SK-N-SH treated with all-trans-retinoic acid at 6 μM for 48 hours (cell line): ENCODE data around the gene ANKRD44.

Source experiments
- ATAC-seq: fragments of 200-7000 bp; cut with Tn5 transposase; 3 replicates; pipeline ENCODE4 v1.9.1; 2020; ENCODE audit warnings: mild to moderate bottlenecking, moderate library complexity
- ARNTL ChIP-seq: fragments of 450-650 bp; formaldehyde crosslinking; IDR thresholded peaks from 2 replicates; pipeline ENCODE4 v1.5.0; 2020; ENCODE audit warnings: low read depth, mild to moderate bottlenecking, moderate library complexity, borderline replicate concordance
- BACH2 ChIP-seq: fragments of 250-450 bp; sonication (Bioruptor Pico); IDR thresholded peaks from 2 replicates; pipeline ENCODE4 v1.9.0; 2021; ENCODE audit warnings: mild to moderate bottlenecking, borderline replicate concordance
- CSDC2 ChIP-seq: fragments of 250-450 bp; sonication (Bioruptor Pico); IDR thresholded peaks from 2 replicates; pipeline ENCODE4 v1.5.0; 2020; ENCODE audit warnings: mild to moderate bottlenecking, moderate library complexity
- ESRRG ChIP-seq: fragments of 250-450 bp; sonication (Bioruptor Pico); IDR thresholded peaks from 2 replicates; pipeline ENCODE4 v1.6.1; 2021; ENCODE audit warnings: mild to moderate bottlenecking
- GLIS3 ChIP-seq: fragments of 250-450 bp; sonication (Bioruptor Pico); IDR thresholded peaks from 2 replicates; pipeline ENCODE4 v1.5.0; 2020; ENCODE audit warnings: mild to moderate bottlenecking, moderate library complexity
- ISL1 ChIP-seq: fragments of 250-450 bp; sonication (Bioruptor Pico); IDR thresholded peaks from 2 replicates; pipeline ENCODE4 v2.1.2; 2022; ENCODE audit warnings: mild to moderate bottlenecking, moderate library complexity
- OSR1 ChIP-seq: fragments of 250-450 bp; sonication (Bioruptor Pico); IDR thresholded peaks from 2 replicates; pipeline ENCODE4 v1.8.0; 2022; ENCODE audit warnings: moderate library complexity, mild to moderate bottlenecking, inconsistent platforms
- PPARA ChIP-seq: fragments of 250-450 bp; sonication (Bioruptor Pico); IDR thresholded peaks from 2 replicates; pipeline ENCODE4 v1.5.0; 2020; ENCODE audit warnings: mild to moderate bottlenecking, borderline replicate concordance
- SNAI2 ChIP-seq: fragments of 250-450 bp; sonication (Bioruptor Pico); IDR thresholded peaks from 2 replicates; pipeline ENCODE4 v1.5.0; 2020; ENCODE audit warnings: mild to moderate bottlenecking, moderate library complexity
- TCF4 ChIP-seq: fragments of 250-450 bp; sonication (Bioruptor Pico); IDR thresholded peaks from 2 replicates; pipeline ENCODE4 v1.8.0; 2021; ENCODE audit warnings: mild to moderate bottlenecking, moderate library complexity, borderline replicate concordance
- TOX ChIP-seq: fragments of 250-450 bp; sonication (Bioruptor Pico); IDR thresholded peaks from 2 replicates; pipeline ENCODE4 v1.8.0; 2021; ENCODE audit warnings: mild to moderate bottlenecking, moderate library complexity, borderline replicate concordance
- ZFP3 ChIP-seq: fragments of 250-450 bp; sonication (Bioruptor Pico); IDR thresholded peaks from 2 replicates; pipeline ENCODE4 v1.5.0; 2020; ENCODE audit warnings: mild to moderate bottlenecking, moderate library complexity
- ZFP30 ChIP-seq: fragments of 450-650 bp; formaldehyde crosslinking; IDR thresholded peaks from 2 replicates; pipeline ENCODE4 v1.5.0; 2022; ENCODE audit warnings: mild to moderate bottlenecking, moderate library complexity
- ZNF565 ChIP-seq: fragments of 450-650 bp; formaldehyde crosslinking; conservative IDR thresholded peaks from 2 replicates; pipeline ENCODE4 v1.5.0; 2020; ENCODE audit warnings: low read depth, mild to moderate bottlenecking, moderate library complexity
- ZNF70 ChIP-seq: fragments of 450-650 bp; formaldehyde crosslinking; IDR thresholded peaks from 2 replicates; pipeline ENCODE4 v1.5.0; 2020; ENCODE audit warnings: mild to moderate bottlenecking, moderate library complexity
- ZNF8 ChIP-seq: fragments of 450-650 bp; formaldehyde crosslinking; IDR thresholded peaks from 2 replicates; pipeline ENCODE4 v1.5.0; 2020; ENCODE audit warnings: mild to moderate bottlenecking, moderate library complexity
- TF ChIP-seq, protein P1 (sequence below): fragments of 250-450 bp; sonication (Bioruptor Pico); IDR thresholded peaks from 2 replicates; pipeline ENCODE4 v1.5.1; 2020; ENCODE audit warnings: low read depth, mild to moderate bottlenecking, moderate library complexity
- TF ChIP-seq, protein P2 (sequence below): fragments of 250-450 bp; sonication (Bioruptor Pico); IDR thresholded peaks from 2 replicates; pipeline ENCODE4 v1.5.1; 2021; ENCODE audit warnings: mild to moderate bottlenecking, moderate library complexity
- TF ChIP-seq, protein P3 (sequence below): fragments of 250-450 bp; sonication (Bioruptor Pico); IDR thresholded peaks from 2 replicates; pipeline ENCODE4 v1.8.0; 2020; ENCODE audit warnings: mild to moderate bottlenecking, moderate library complexity, borderline replicate concordance
- TF ChIP-seq, protein P4 (sequence below): fragments of 250-450 bp; sonication (Bioruptor Pico); IDR thresholded peaks from 2 replicates; pipeline ENCODE4 v1.5.0; 2020; ENCODE audit warnings: mild to moderate bottlenecking, moderate library complexity

The ANKRD44 gene

DNA sequence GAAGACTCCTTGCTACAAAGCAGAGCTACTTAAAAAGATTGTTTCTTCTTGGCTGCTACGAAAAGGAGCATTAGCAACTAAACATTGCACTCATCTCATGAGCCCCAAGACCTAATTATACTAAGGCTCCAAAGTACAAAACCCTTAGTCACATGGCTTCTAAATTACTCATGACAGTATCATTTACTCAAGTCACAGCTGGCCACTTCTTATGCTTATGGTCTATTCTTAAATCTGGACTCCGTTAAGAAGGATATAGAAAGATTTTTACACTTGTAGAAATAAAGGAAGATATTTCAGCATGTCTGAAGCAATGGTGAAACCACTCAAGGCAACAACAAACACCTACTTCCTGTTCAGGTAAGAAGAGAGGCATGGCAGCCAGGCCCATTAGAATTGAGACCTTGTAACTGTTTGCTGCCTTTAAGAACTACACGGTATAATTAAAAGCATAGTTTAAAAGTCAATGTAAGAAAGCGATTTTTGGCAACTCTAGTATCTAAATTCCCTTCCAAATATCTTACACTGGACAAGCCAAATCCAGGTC, 12.7 kb downstream of the ANKRD44 start:
- no peak for ATAC-seq

DNA sequence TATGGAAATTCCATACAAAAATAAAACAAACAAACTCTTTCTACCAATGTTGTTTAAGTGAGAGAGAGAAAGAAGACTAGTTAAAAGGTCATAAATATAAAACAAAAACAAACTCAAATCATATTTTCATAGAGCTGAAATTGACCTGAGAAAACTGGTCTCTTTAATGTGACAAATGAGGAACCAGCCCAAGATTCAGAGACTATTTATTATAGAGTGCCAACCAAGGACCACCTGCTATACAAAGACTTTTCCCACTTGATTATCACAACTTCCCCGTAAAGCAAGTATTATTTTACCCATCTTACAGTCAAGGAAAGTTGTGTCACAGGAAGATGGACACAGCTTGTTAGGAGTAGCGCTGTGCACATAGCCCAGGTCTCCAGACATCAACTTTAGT, 13.3 kb downstream of the ANKRD44 start:
- no peak for TF ChIP-seq ZNF8 (CRISPR knock-in tag)
- no peak for TF ChIP-seq SNAI2 (CRISPR knock-in tag)
- TF ChIP-seq ZFP30: no peak
- no peak for TF ChIP-seq PPARA (CRISPR knock-in tag)
- TF ChIP-seq CSDC2: no peak
- TF ChIP-seq OSR1: no peak
- TF ChIP-seq GLIS3 (CRISPR knock-in tag): no peak
- TF ChIP-seq, protein P1, sequence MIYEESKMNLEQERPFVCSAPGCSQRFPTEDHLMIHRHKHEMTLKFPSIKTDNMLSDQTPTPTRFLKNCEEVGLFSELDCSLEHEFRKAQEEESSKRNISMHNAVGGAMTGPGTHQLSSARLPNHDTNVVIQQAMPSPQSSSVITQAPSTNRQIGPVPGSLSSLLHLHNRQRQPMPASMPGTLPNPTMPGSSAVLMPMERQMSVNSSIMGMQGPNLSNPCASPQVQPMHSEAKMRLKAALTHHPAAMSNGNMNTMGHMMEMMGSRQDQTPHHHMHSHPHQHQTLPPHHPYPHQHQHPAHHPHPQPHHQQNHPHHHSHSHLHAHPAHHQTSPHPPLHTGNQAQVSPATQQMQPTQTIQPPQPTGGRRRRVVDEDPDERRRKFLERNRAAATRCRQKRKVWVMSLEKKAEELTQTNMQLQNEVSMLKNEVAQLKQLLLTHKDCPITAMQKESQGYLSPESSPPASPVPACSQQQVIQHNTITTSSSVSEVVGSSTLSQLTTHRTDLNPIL (CRISPR knock-in tag): no peak
- TF ChIP-seq TOX (CRISPR knock-in tag): no peak
- TF ChIP-seq, protein P2, sequence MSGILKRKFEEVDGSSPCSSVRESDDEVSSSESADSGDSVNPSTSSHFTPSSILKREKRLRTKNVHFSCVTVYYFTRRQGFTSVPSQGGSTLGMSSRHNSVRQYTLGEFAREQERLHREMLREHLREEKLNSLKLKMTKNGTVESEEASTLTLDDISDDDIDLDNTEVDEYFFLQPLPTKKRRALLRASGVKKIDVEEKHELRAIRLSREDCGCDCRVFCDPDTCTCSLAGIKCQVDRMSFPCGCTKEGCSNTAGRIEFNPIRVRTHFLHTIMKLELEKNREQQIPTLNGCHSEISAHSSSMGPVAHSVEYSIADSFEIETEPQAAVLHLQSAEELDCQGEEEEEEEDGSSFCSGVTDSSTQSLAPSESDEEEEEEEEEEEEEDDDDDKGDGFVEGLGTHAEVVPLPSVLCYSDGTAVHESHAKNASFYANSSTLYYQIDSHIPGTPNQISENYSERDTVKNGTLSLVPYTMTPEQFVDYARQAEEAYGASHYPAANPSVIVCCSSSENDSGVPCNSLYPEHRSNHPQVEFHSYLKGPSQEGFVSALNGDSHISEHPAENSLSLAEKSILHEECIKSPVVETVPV (CRISPR knock-in tag): no peak
- no peak for TF ChIP-seq BACH2 (CRISPR knock-in tag)
- no peak for TF ChIP-seq ZFP3 (CRISPR knock-in tag)
- ATAC-seq: no peak

More for the DNA sequence above, 12.7 kb downstream of the ANKRD44 start:
- TF ChIP-seq ARNTL (CRISPR knock-in tag) (no peak), ISL1 (CRISPR knock-in tag) (no peak), ZNF565 (CRISPR knock-in tag) (no peak), ZFP30 (no peak)

DNA sequence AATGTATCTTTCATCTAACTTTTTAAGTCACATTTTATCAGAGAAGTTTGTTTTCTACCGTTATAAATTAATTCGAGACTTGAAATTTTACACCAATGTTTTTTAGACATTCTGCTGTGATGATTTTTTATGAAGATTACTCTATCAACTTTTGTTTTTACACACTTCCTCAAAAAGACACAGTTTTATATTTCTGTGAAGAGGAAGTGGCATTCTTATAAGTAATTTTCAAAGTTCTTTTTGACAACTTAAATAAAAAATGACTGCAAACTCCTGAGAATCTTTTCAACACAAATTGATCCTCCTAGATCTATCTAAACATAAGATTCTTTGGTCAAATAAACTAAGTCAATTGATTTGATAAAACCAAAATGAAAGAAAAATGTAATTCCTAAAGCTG, 13.7 kb downstream of the ANKRD44 start:
- ATAC-seq: no peak
- TF ChIP-seq ZFP30: no peak
- TF ChIP-seq TOX (CRISPR knock-in tag): no peak
- TF ChIP-seq, protein P3, sequence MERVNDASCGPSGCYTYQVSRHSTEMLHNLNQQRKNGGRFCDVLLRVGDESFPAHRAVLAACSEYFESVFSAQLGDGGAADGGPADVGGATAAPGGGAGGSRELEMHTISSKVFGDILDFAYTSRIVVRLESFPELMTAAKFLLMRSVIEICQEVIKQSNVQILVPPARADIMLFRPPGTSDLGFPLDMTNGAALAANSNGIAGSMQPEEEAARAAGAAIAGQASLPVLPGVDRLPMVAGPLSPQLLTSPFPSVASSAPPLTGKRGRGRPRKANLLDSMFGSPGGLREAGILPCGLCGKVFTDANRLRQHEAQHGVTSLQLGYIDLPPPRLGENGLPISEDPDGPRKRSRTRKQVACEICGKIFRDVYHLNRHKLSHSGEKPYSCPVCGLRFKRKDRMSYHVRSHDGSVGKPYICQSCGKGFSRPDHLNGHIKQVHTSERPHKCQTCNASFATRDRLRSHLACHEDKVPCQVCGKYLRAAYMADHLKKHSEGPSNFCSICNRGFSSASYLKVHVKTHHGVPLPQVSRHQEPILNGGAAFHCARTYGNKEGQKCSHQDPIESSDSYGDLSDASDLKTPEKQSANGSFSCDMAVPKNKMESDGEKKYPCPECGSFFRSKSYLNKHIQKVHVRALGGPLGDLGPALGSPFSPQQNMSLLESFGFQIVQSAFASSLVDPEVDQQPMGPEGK (CRISPR knock-in tag): no peak
- TF ChIP-seq, protein P1 (CRISPR knock-in tag): no peak
- no peak for TF ChIP-seq ZFP3 (CRISPR knock-in tag)
- no peak for TF ChIP-seq ZNF8 (CRISPR knock-in tag)
- no peak for TF ChIP-seq ZNF70 (CRISPR knock-in tag)
- TF ChIP-seq, all 23 proteins: peak for 0

DNA sequence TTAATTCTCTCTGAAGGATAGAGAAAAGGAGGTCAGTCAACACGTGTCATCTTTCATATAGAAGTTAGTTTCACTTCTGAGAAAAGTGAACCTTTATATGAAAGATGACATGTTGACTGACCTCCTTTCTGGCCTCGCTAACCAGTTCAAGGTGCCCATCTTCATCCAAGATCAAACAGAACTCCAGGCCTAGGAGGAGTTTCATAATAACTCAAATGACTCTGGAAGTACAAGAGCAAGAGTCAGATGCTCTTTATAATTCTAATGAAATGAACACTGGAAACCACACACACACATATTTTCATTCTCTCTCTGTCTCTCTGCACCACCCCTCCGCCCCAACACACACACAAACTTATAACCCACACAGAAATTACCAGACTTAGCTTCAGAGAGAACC, 16.3 kb downstream of the ANKRD44 start:
- ATAC-seq: no peak
- TF ChIP-seq ZFP30: no peak
- no peak for TF ChIP-seq ARNTL (CRISPR knock-in tag)
- TF ChIP-seq ISL1 (CRISPR knock-in tag): no peak
- no peak for TF ChIP-seq TOX (CRISPR knock-in tag)
- TF ChIP-seq, protein P4, sequence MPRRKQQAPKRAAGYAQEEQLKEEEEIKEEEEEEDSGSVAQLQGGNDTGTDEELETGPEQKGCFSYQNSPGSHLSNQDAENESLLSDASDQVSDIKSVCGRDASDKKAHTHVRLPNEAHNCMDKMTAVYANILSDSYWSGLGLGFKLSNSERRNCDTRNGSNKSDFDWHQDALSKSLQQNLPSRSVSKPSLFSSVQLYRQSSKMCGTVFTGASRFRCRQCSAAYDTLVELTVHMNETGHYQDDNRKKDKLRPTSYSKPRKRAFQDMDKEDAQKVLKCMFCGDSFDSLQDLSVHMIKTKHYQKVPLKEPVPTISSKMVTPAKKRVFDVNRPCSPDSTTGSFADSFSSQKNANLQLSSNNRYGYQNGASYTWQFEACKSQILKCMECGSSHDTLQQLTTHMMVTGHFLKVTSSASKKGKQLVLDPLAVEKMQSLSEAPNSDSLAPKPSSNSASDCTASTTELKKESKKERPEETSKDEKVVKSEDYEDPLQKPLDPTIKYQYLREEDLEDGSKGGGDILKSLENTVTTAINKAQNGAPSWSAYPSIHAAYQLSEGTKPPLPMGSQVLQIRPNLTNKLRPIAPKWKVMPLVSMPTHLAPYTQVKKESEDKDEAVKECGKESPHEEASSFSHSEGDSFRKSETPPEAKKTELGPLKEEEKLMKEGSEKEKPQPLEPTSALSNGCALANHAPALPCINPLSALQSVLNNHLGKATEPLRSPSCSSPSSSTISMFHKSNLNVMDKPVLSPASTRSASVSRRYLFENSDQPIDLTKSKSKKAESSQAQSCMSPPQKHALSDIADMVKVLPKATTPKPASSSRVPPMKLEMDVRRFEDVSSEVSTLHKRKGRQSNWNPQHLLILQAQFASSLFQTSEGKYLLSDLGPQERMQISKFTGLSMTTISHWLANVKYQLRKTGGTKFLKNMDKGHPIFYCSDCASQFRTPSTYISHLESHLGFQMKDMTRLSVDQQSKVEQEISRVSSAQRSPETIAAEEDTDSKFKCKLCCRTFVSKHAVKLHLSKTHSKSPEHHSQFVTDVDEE (CRISPR knock-in tag): no peak
- TF ChIP-seq ZNF8 (CRISPR knock-in tag): no peak
- TF ChIP-seq, protein P1 (CRISPR knock-in tag): no peak
- no peak for TF ChIP-seq SNAI2 (CRISPR knock-in tag)
- TF ChIP-seq, protein P3 (CRISPR knock-in tag): no peak
- TF ChIP-seq ZNF565 (CRISPR knock-in tag): no peak
- no peak for TF ChIP-seq ESRRG
- TF ChIP-seq, protein P2 (CRISPR knock-in tag): no peak
- no peak for TF ChIP-seq OSR1
- TF ChIP-seq BACH2 (CRISPR knock-in tag): no peak
- TF ChIP-seq ZNF70 (CRISPR knock-in tag): no peak
- no peak for TF ChIP-seq CSDC2
- no peak for TF ChIP-seq PPARA (CRISPR knock-in tag)
- TF ChIP-seq TCF4 (CRISPR knock-in tag): no peak
